ENCODE data around the gene PXYLP1.
"Not testable (repeated sequence)": the region's sequence is repeated elsewhere in the genome, so short reads cannot be mapped to it uniquely, and the experiment has no call there.

PXYLP1 gene

DNA sequence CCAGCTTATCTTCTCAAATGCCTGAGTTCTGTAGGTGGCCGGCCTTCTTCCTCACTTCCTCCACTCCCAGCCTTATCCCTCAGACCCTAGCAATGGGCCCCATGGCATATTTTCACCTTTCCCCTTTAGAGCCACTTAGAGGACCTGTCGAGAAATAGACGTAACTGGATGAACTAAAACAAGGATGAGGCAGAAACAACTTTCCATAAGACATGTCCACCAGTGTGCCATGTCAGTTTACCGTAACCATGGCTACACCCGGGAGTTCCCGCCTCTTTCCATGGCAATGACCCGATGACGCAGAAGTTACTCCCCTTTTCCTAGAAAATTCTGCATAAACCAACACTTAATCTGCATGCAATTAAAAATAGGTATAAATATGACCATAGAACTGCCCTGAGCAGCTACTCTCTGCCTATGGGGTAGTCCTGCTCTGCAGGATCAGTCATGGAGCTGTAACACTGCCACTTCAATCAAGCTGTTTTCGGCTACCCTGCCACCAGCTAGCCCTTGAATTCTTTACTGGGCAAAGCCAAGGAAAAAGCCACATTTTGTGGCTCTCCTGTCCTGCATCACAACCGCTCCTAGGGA, 81.6 kb downstream of the PXYLP1 start:
- no peaks in the 10 kb centered on the region for H3K36me3 ChIP-seq (ENCODE audit: control insufficient read depth, insufficient read depth, low read length)
- no peak overlapping the region for H3K4me3 ChIP-seq (ENCODE audit: low read depth, low read length)
- H3K9me3 ChIP-seq (ENCODE audit: control insufficient read depth, insufficient read depth, low read length): no peaks in the 10 kb centered on the region
- no peak overlapping the region for H3K9ac ChIP-seq (ENCODE audit: low read depth, low read length)
- H3K27me3 ChIP-seq (ENCODE audit: control insufficient read depth, insufficient read depth, low read length): peaks cover under 1% of the 10 kb centered on the region; the same call in 1 of the 2 replicates
- H3K27ac ChIP-seq (ENCODE audit: low read depth, low read length): no peak overlapping the region
- peaks cover 3% of the 10 kb centered on the region; the same call in 1 of the 2 replicates for H3K4me1 ChIP-seq (ENCODE audit: control insufficient read depth, insufficient read depth, low read length)

DNA sequence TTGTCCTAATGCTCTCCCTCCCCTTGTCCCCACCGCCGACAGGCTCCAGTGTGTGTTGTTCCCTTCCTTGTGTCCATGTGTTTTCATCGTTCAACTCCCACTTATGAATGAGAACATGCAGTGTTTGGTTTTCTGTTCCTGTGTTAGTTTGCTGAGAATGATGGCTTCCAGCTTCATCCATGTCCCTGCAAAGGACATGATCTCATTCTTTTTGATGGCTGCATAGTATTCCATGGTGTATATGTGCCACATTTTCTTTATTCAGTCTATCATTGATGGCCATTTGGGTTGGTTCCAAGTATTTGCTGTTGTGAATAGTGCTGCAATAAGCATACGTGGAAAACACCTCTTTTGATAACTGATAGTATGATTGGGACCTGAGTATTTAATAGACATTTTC, 82.8 kb downstream of the PXYLP1 start:
- not testable (repeated sequence) for H3K27ac ChIP-seq (ENCODE audit: low read depth, low read length); H3K27me3 ChIP-seq (ENCODE audit: control insufficient read depth, insufficient read depth, low read length); H3K9me3 ChIP-seq (ENCODE audit: control insufficient read depth, insufficient read depth, low read length); H3K4me3 ChIP-seq (ENCODE audit: low read depth, low read length); H3K4me1 ChIP-seq (ENCODE audit: control insufficient read depth, insufficient read depth, low read length); H3K36me3 ChIP-seq (ENCODE audit: control insufficient read depth, insufficient read depth, low read length); H3K9ac ChIP-seq (ENCODE audit: low read depth, low read length)

- Histone ChIP-seq H3K27me3 (ENCODE audit: control insufficient read depth, insufficient read depth, low read length) (no peaks in the 10 kb centered on the region), H3K9ac (ENCODE audit: low read depth, low read length) (no peak overlapping the region), H3K4me1 (ENCODE audit: control insufficient read depth, insufficient read depth, low read length) (peaks cover 3% of the 10 kb centered on the region; the same call in 1 of the 2 replicates), H3K4me3 (ENCODE audit: low read depth, low read length) (no peak overlapping the region), H3K9me3 (ENCODE audit: control insufficient read depth, insufficient read depth, low read length) (no peaks in the 10 kb centered on the region), H3K27ac (ENCODE audit: low read depth, low read length) (no peak overlapping the region), H3K36me3 (ENCODE audit: control insufficient read depth, insufficient read depth, low read length) (no peaks in the 10 kb centered on the region)
Observed at GRCh38 chr3:141316851-141317250, 85.2 kb downstream of the PXYLP1 start.

- H3K36me3 ChIP-seq (ENCODE audit: control insufficient read depth, insufficient read depth, low read length): no peaks in the 10 kb centered on the region
- no peaks in the 10 kb centered on the region for H3K4me1 ChIP-seq (ENCODE audit: control insufficient read depth, insufficient read depth, low read length)
- H3K9me3 ChIP-seq (ENCODE audit: control insufficient read depth, insufficient read depth, low read length): no peaks in the 10 kb centered on the region
- no peak overlapping the region for H3K4me3 ChIP-seq (ENCODE audit: low read depth, low read length)
- no peak overlapping the region for H3K9ac ChIP-seq (ENCODE audit: low read depth, low read length)
- no peaks in the 10 kb centered on the region for H3K27me3 ChIP-seq (ENCODE audit: control insufficient read depth, insufficient read depth, low read length)
- no peak overlapping the region for H3K27ac ChIP-seq (ENCODE audit: low read depth, low read length)
Observed at GRCh38 chr3:141320399-141321108, 88.9 kb downstream of the PXYLP1 start.

DNA sequence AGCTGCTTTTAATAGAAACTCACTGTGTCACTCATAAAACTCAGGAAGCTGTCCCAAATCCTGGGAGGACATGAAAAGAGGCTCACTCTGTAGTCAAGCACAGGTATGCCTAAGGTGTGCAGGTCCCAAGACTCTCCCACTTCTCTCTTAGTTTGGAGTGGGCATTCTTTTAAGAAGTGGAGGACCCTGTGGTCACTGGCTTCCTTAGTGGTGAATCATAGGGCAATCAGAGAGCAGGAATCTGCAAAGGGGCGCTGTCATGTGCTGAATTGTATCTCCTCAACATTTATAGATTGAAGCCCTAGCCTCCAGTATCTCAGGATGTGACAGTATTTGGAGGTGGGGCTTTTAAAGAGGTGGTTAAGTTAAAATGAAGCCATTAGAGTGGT, 89.5 kb downstream of the PXYLP1 start:
- Histone ChIP-seq H3K9me3 (ENCODE audit: control insufficient read depth, insufficient read depth, low read length) (no peaks in the 10 kb centered on the region), H3K4me1 (ENCODE audit: control insufficient read depth, insufficient read depth, low read length) (peaks cover 2% of the 10 kb centered on the region), H3K36me3 (ENCODE audit: control insufficient read depth, insufficient read depth, low read length) (no peaks in the 10 kb centered on the region), H3K27me3 (ENCODE audit: control insufficient read depth, insufficient read depth, low read length) (no peaks in the 10 kb centered on the region), H3K4me3 (ENCODE audit: low read depth, low read length) (no peak overlapping the region), H3K9ac (ENCODE audit: low read depth, low read length) (no peak overlapping the region), H3K27ac (ENCODE audit: low read depth, low read length) (no peak overlapping the region)

GRCh38 chr3:141323936-141324704, 92.5 kb downstream of the PXYLP1 start:
- Histone ChIP-seq H3K9me3 (ENCODE audit: control insufficient read depth, insufficient read depth, low read length) (no peaks in the 10 kb centered on the region), H3K27me3 (ENCODE audit: control insufficient read depth, insufficient read depth, low read length) (no peaks in the 10 kb centered on the region), H3K36me3 (ENCODE audit: control insufficient read depth, insufficient read depth, low read length) (no peaks in the 10 kb centered on the region), H3K9ac (ENCODE audit: low read depth, low read length) (no peak overlapping the region), H3K27ac (ENCODE audit: low read depth, low read length) (no peak overlapping the region), H3K4me3 (ENCODE audit: low read depth, low read length) (no peak overlapping the region), H3K4me1 (ENCODE audit: control insufficient read depth, insufficient read depth, low read length) (peaks cover 9% of the 10 kb centered on the region)

- Histone ChIP-seq H3K4me3 (ENCODE audit: low read depth, low read length) (no peak overlapping the region), H3K4me1 (ENCODE audit: control insufficient read depth, insufficient read depth, low read length) (peaks cover 9% of the 10 kb centered on the region)
Observed at GRCh38 chr3:141326123-141326522, 94.5 kb downstream of the PXYLP1 start.

GRCh38 chr3:141326626-141327025, 95.0 kb downstream of the PXYLP1 start:
- Histone ChIP-seq H3K9ac (ENCODE audit: low read depth, low read length) (no peak overlapping the region), H3K4me3 (ENCODE audit: low read depth, low read length) (no peak overlapping the region), H3K4me1 (ENCODE audit: control insufficient read depth, insufficient read depth, low read length) (peaks cover 9% of the 10 kb centered on the region)

More at GRCh38 chr3:141326123-141326522, 94.5 kb downstream of the PXYLP1 start:
- no peaks in the 10 kb centered on the region for H3K9me3 ChIP-seq (ENCODE audit: control insufficient read depth, insufficient read depth, low read length)
- peak overlapping the region; percentile 8 for H3K27ac ChIP-seq (ENCODE audit: low read depth, low read length)
- H3K27me3 ChIP-seq (ENCODE audit: control insufficient read depth, insufficient read depth, low read length): no peaks in the 10 kb centered on the region
- H3K9ac ChIP-seq (ENCODE audit: low read depth, low read length): no peak overlapping the region
- H3K36me3 ChIP-seq (ENCODE audit: control insufficient read depth, insufficient read depth, low read length): no peaks in the 10 kb centered on the region

GRCh38 chr3:141328286-141329166, 96.9 kb downstream of the PXYLP1 start:
- Histone ChIP-seq H3K9me3 (ENCODE audit: control insufficient read depth, insufficient read depth, low read length) (no peaks in the 10 kb centered on the region), H3K4me1 (ENCODE audit: control insufficient read depth, insufficient read depth, low read length) (peaks cover 9% of the 10 kb centered on the region), H3K4me3 (ENCODE audit: low read depth, low read length) (no peak overlapping the region), H3K9ac (ENCODE audit: low read depth, low read length) (no peak overlapping the region), H3K27me3 (ENCODE audit: control insufficient read depth, insufficient read depth, low read length) (no peaks in the 10 kb centered on the region), H3K36me3 (ENCODE audit: control insufficient read depth, insufficient read depth, low read length) (no peaks in the 10 kb centered on the region), H3K27ac (ENCODE audit: low read depth, low read length) (no peak overlapping the region)

More at GRCh38 chr3:141326626-141327025, 95.0 kb downstream of the PXYLP1 start:
- Histone ChIP-seq H3K27ac (ENCODE audit: low read depth, low read length) (no peak overlapping the region), H3K36me3 (ENCODE audit: control insufficient read depth, insufficient read depth, low read length) (no peaks in the 10 kb centered on the region), H3K9me3 (ENCODE audit: control insufficient read depth, insufficient read depth, low read length) (no peaks in the 10 kb centered on the region), H3K27me3 (ENCODE audit: control insufficient read depth, insufficient read depth, low read length) (no peaks in the 10 kb centered on the region)

DNA sequence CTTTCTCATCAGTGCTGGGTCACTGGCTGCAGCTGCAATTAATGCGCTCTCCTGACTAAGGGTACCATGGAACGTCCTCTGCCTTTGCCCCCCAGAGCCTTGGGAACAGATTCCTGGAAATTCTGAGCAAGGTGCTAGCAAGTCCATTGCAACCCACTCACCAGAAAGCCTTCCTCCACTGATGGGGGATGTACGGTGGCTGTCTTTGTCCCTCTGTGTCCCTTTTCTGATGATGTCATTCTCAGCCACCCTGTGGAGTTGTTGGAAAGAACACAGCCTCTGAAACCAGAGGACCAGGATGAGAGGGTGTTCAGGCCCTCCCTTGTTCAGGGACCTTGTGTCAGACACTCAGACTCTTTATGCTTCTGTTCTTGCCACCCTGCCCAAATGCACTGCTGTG, 98.6 kb downstream of the PXYLP1 start:
- H3K4me3 ChIP-seq (ENCODE audit: low read depth, low read length): no peak overlapping the region
- no peaks in the 10 kb centered on the region for H3K9me3 ChIP-seq (ENCODE audit: control insufficient read depth, insufficient read depth, low read length)
- peaks cover 16% of the 10 kb centered on the region for H3K4me1 ChIP-seq (ENCODE audit: control insufficient read depth, insufficient read depth, low read length)
- no peak overlapping the region for H3K27ac ChIP-seq (ENCODE audit: low read depth, low read length)
- no peaks in the 10 kb centered on the region for H3K36me3 ChIP-seq (ENCODE audit: control insufficient read depth, insufficient read depth, low read length)
- H3K27me3 ChIP-seq (ENCODE audit: control insufficient read depth, insufficient read depth, low read length): no peaks in the 10 kb centered on the region
- H3K9ac ChIP-seq (ENCODE audit: low read depth, low read length): no peak overlapping the region
